ENCODE measurements around the gene HLTF. TPM values are rescaled to one million over a fixed set of nuclear protein-coding genes. Genes with fewer than 3 reads are reported as not detected.

Gene HLTF
- total RNA-seq, 1 donor: 56.6 TPM

- TF ChIP-seq CTCF (IDR thresholded peaks at IDR 0.05; ENCODE audit: insufficient read depth, low read depth, low read length): no peak
- DNase-seq (ENCODE audit: low read depth): peak; percentile 31
- no peak overlapping the region for H3K4me3 ChIP-seq (ENCODE audit: low read depth, low read length)
These were observed 43.4 kb downstream of the HLTF start for GRCh38 chr3:149042789-149043386.

- H3K4me3 ChIP-seq (ENCODE audit: low read depth, low read length): no peak overlapping the region
- no peak for DNase-seq (ENCODE audit: low read depth)
- no peak for TF ChIP-seq CTCF (IDR thresholded peaks at IDR 0.05; ENCODE audit: insufficient read depth, low read depth, low read length)
These were observed 48.0 kb downstream of the HLTF start for GRCh38 chr3:149038322-149038721.

GRCh38 chr3:149037684-149038083 lies 48.6 kb downstream of the HLTF start:
- TF ChIP-seq CTCF (IDR thresholded peaks at IDR 0.05; ENCODE audit: insufficient read depth, low read depth, low read length): no peak
- no peak for DNase-seq (ENCODE audit: low read depth)
- H3K4me3 ChIP-seq (ENCODE audit: low read depth, low read length): no peak overlapping the region

- no peak overlapping the region for H3K4me3 ChIP-seq (ENCODE audit: low read depth, low read length)
- no peak for TF ChIP-seq CTCF (IDR thresholded peaks at IDR 0.05; ENCODE audit: insufficient read depth, low read depth, low read length)
- DNase-seq (ENCODE audit: low read depth): peak; percentile 51
These were observed 55.2 kb downstream of the HLTF start for GRCh38 chr3:149031096-149031495.

GRCh38 chr3:149026718-149027117 lies 59.6 kb downstream of the HLTF start:
- no peak overlapping the region for H3K4me3 ChIP-seq (ENCODE audit: low read depth, low read length)
- TF ChIP-seq CTCF (IDR thresholded peaks at IDR 0.05; ENCODE audit: insufficient read depth, low read depth, low read length): no peak
- DNase-seq (ENCODE audit: low read depth): no peak

- no peak for TF ChIP-seq CTCF (IDR thresholded peaks at IDR 0.05; ENCODE audit: insufficient read depth, low read depth, low read length)
- no peak overlapping the region for H3K4me3 ChIP-seq (ENCODE audit: low read depth, low read length)
- no peak for DNase-seq (ENCODE audit: low read depth)
These were observed 62.4 kb downstream of the HLTF start for GRCh38 chr3:149023951-149024350.

- DNase-seq (ENCODE audit: low read depth): no peak
- H3K4me3 ChIP-seq (ENCODE audit: low read depth, low read length): no peak overlapping the region
- no peak for TF ChIP-seq CTCF (IDR thresholded peaks at IDR 0.05; ENCODE audit: insufficient read depth, low read depth, low read length)
These were observed 64.5 kb downstream of the HLTF start for GRCh38 chr3:149021830-149022229.

All from fibroblast of villous mesenchyme (primary cell).